Transverse colon (tissue), 4 donors: ENCODE measurements around the gene AVPR1A. TPM values are rescaled to one million over a fixed set of nuclear protein-coding genes. Genes with fewer than 3 reads are reported as not detected.

Experiments
- DNase-seq: peaks from one replicate; pipeline ENCODE4 v3.0.0-alpha.2; 2019
- H3K27ac ChIP-seq, 4 donors: fragments of 200-600 bp; sonication (generic); 2 replicates each; pipeline ENCODE4 v1.5.1; 2016 to 2018; ENCODE audit warnings: inconsistent platforms in 4 of 4
- H3K27me3 ChIP-seq: fragments of 200-600 bp; sonication (generic); 2 replicates; pipeline ENCODE4 v1.5.1; 2017; ENCODE audit warnings: inconsistent platforms
- H3K36me3 ChIP-seq, 4 donors: fragments of 200-600 bp; sonication (generic); 2 replicates each; pipeline ENCODE4 v1.5.1; 2017 to 2019; ENCODE audit warnings: inconsistent platforms in 4 of 4
- H3K4me1 ChIP-seq, 4 donors: fragments of 200-600 bp; sonication (generic); 2 replicates each; pipeline ENCODE4 v1.5.1; 2017 to 2020; ENCODE audit warnings: inconsistent platforms in 4 of 4
- H3K4me3 ChIP-seq, 4 donors: fragments of 200-600 bp; sonication (generic); 1 replicate in 1 of 4; 2 replicates in 3 of 4; pipeline versions ENCODE4 v1.5.1 to v1.6.1; 2017 to 2019; ENCODE audit warnings: inconsistent platforms in 4 of 4
- H3K9me3 ChIP-seq, 2 donors: fragments of 200-600 bp; sonication (generic); 2 replicates each; pipeline ENCODE4 v1.5.1; 2017 to 2019; ENCODE audit warnings: inconsistent platforms in 2 of 2
- CTCF ChIP-seq, 5 experiments: fragments of 200-600 bp in 3 of 5; fragments of 450-650 bp in 2 of 5; sonication (generic) in 3 of 5; IDR thresholded peaks; 1 replicate in 2 of 5; 2 replicates in 3 of 5; pipeline ENCODE4 v1.5.1; 2016 to 2017; ENCODE audit warnings: antibody characterized with exemption in 5 of 5, inconsistent platforms in 3 of 5, mild to moderate bottlenecking in 2 of 5, moderate library complexity in 1 of 5
- EP300 ChIP-seq: sonication (generic); formaldehyde crosslinking; IDR thresholded peaks from one replicate; pipeline ENCODE4 v1.6.1; 2017; ENCODE audit warnings: antibody characterized with exemption, low read depth
- POLR2A ChIP-seq: fragments of 450-650 bp; IDR thresholded peaks from one replicate; pipeline ENCODE4 v1.6.1; 2016; ENCODE audit warnings: antibody characterized with exemption, mild to moderate bottlenecking, moderate library complexity
- POLR2AphosphoS5 ChIP-seq, 3 donors: sonication (generic); formaldehyde crosslinking; IDR thresholded peaks; one replicate each; pipeline ENCODE4 v1.6.1; 2016; ENCODE audit warnings: antibody characterized with exemption in 3 of 3
- WGBS, 2 donors: methylation state at CpG; one replicate each; pipeline ENCODE4 v1.1.5; 2018; ENCODE audit warnings: low coverage in 1 of 2; 5-methylcytosine and 5-hydroxymethylcytosine counted together
- in situ Hi-C, 4 donors: fragments of 200-750 bp; cut with MboI; loops; one replicate each; pipeline versions ENCODE4 v1.15.0 to v1.15.1; 2017; ENCODE audit warnings: low sequenced_read_pairs in 3 of 4, low pct_ligation_motif_present in 1 of 4, low pct_unique_long_range_greater_than_20kb in 1 of 4
- intact Hi-C: fragments of 100-400 bp; cut with DNase I; formaldehyde crosslinking; loops from one replicate; pipeline ENCODE4 v1.15.1; 2023; ENCODE audit warnings: low total_unique reads
- total RNA-seq, 4 donors: library from RNA; depleted of rRNA; stranded (reverse); fragments of >200 nt; gene quantifications; one replicate each; pipeline ENCODE4 v1.1.0, GENCODE V29; 2016

The AVPR1A gene
- total RNA-seq, 4 donors from 2014 or later = 0.20 to 0.95 (median 0.60) TPM

DNA sequence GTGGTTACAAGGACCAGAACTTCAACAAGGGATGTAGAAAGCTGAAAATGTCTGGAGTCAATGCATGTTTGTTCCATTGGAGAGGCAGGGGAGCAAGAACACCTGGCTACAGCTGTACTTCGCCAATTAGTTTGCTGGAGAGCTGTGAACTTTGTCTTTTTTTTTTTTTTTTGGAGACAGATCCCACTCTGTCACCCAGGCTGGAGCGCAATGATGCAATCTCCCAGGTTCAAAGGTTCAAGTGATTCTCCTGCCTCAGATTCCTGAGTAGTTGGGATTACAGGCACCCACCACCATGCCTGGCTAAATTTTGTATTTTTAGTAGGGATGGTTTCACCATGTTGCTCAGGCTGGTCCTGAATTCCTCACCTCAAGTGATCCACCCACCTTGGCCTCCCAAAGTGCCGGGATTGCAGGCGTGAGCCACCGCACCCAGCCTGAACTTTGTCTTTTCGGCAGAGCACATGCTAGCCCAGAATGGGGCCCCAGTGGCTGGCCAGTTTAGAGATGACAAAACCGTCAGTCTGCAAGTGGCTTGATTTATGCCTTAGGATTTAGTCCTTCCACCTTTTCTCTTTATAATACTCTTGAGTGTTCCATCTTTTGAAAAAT, 55.5 kb downstream of the AVPR1A start:
- no peak for DNase-seq
- intact Hi-C loops (no loop called here), in situ Hi-C loops (no loop called here)
- Histone ChIP-seq H3K4me3 (no peak overlapping the region), H3K9me3 (no peaks in the 10 kb centered on the region), H3K27ac (no peak overlapping the region), H3K27me3 (no peaks in the 10 kb centered on the region), H3K36me3 (no peaks in the 10 kb centered on the region), H3K4me1 (no peaks in the 10 kb centered on the region)
- no peak for TF ChIP-seq POLR2A
- no peak for TF ChIP-seq CTCF (IDR thresholded peaks at IDR 0.05)
- TF ChIP-seq EP300 = no peak
- TF ChIP-seq POLR2AphosphoS5 (IDR thresholded peaks at IDR 0.05) = no peak
- 88 to 90% methylated on average over 5 to 7 of the region's 7 CpGs for WGBS, 2 donors

GRCh38 chr12:63093711-63094110, 57.3 kb downstream of the AVPR1A start:
- TF ChIP-seq POLR2A = no peak
- TF ChIP-seq POLR2AphosphoS5 (IDR thresholded peaks at IDR 0.05) = no peak
- TF ChIP-seq EP300 = no peak
- TF ChIP-seq CTCF (IDR thresholded peaks at IDR 0.05) = no peak
- DNase-seq = no peak
- Histone ChIP-seq H3K27ac (no peak overlapping the region), H3K27me3 (no peaks in the 10 kb centered on the region), H3K36me3 (no peaks in the 10 kb centered on the region), H3K4me3 (no peak overlapping the region), H3K9me3 (no peaks in the 10 kb centered on the region), H3K4me1 (no peaks in the 10 kb centered on the region)
- in situ Hi-C loops = no loop called here
- 64 to 69% methylated on average over 1 to 2 of the region's 2 CpGs for WGBS, 2 donors
- intact Hi-C loops = no loop called here

- TF ChIP-seq POLR2AphosphoS5 (IDR thresholded peaks at IDR 0.05) (no peak), EP300 (no peak), POLR2A (no peak), CTCF (IDR thresholded peaks at IDR 0.05) (no peak)
- Histone ChIP-seq H3K36me3 (no peaks in the 10 kb centered on the region), H3K4me1 (no peaks in the 10 kb centered on the region), H3K27me3 (no peaks in the 10 kb centered on the region), H3K9me3 (no peaks in the 10 kb centered on the region), H3K27ac (no peak overlapping the region), H3K4me3 (no peak overlapping the region)
- no peak for DNase-seq
- WGBS, 2 donors = 78% methylated on average over 2 of the region's 2 CpGs; no CpG with 5 or more reads in 1 of the 2 donors
- in situ Hi-C loops (no loop called here), intact Hi-C loops (no loop called here)
These were observed 57.9 kb downstream of the AVPR1A start for GRCh38 chr12:63093084-63093483.

Other genes starting within 250 kb of the AVPR1A start
- 1 to 10 TPM in 3 of 4 donors, under 1 TPM in 1; 0.37 to 3.2 (median 2.8) TPM for gene PPM1H, start 216.1 kb downstream of the AVPR1A start, total RNA-seq